Fibroblast of gingiva (primary cell): ENCODE results near the gene LDLRAD4.

Experiments used
- DNase-seq: peaks from one replicate; pipeline ENCODE4 v3.0.0-alpha.2; 2011; ENCODE audit warnings: low read depth

Gene LDLRAD4

DNA sequence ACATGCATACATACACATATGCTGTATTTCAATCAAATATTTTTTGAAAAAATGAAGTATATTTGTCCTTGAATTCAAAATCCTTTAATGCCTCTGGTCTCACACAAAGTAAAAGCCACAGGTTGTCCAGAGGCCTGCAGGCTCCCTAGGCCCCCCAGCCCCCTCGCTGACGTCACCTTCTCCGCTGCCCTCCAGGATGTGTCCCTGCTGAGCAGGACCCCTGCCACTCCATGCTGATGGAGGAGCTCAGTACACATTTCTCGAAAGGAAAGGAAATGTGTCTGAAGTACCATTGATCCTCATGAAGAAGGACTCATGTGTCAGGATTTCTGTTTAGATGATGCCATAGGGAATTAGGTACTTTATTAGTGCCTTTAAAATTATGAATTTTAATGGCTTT is 212.1 kb downstream of the LDLRAD4 start:
- DNase-seq = no peak

DNA sequence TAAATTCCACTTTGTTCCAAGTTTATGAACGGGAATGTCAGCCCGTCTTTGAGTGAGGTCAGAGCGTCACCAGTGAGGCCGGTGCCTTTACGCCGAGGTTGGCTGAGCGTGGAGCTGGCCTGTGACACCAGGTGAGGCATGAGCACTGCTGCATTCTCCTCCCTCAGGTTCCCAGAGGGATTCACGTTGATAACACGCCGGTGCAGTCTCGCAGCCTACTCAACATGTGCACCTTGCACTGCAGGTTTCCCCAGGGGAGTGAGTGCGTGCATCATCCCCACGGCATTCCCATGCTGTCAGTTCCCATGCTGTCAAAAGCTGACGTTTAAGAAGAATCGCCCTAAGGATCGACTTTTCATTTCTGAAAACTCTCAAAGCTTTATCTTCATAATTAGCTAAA is 213.3 kb downstream of the LDLRAD4 start:
- DNase-seq = no peak

DNA sequence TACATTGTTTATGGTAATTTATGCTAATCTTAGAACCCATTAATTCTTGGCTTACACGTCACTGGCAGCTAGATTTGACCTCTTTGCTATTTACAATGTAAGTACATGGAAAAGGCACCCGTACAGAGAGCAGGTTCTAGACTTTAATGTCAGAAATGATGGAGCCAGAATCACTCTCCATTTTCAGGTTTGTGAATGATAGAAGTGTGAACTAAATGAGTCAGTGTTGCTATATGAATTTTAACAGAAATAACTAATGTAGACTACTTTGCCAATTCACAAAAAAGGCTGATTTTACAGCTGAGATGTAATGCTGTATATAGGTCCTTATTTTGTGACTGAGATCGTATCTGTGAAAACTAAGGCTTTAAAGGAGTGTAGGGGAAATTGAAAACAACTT is 214.6 kb downstream of the LDLRAD4 start:
- DNase-seq = no peak

DNA sequence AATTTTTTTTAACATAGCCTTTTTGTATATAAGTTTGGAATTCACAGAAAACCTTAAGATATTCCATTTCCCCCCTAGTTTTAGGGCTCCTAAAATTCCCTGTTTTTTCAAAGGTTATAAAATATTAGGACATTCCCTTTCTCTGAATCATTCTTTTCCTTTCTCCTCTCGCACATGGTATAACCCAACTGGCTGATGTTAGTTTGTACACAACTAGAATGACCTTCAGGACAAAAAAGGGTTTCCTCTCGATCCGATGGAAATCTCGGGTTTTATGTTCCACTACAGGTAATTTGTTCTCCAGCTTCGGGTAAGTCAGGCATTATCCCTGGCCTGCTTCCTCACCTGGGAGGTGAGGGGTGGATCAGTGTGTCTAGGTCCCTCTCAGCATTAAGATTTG is 215.1 kb downstream of the LDLRAD4 start:
- no peak for DNase-seq

DNA sequence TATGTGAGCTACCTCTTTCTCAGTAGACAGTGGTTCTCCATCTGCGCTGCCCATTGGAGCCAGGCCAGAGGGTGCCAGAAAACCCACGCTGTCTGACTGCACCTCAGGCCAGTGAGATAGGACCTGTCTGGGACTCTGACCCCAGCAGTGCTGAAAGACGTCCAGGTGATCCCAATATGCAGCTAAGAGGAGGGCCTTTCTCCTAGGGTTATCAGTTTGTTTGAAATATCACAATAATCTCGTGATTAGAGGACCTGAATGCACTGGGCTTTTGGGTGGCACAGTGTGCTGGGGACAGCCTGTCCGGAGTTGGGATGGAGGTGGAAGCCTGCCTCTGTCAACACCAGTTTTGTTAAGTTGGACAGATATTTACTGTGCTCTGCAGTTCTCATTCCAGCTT is 216.3 kb downstream of the LDLRAD4 start:
- DNase-seq = no peak

DNA sequence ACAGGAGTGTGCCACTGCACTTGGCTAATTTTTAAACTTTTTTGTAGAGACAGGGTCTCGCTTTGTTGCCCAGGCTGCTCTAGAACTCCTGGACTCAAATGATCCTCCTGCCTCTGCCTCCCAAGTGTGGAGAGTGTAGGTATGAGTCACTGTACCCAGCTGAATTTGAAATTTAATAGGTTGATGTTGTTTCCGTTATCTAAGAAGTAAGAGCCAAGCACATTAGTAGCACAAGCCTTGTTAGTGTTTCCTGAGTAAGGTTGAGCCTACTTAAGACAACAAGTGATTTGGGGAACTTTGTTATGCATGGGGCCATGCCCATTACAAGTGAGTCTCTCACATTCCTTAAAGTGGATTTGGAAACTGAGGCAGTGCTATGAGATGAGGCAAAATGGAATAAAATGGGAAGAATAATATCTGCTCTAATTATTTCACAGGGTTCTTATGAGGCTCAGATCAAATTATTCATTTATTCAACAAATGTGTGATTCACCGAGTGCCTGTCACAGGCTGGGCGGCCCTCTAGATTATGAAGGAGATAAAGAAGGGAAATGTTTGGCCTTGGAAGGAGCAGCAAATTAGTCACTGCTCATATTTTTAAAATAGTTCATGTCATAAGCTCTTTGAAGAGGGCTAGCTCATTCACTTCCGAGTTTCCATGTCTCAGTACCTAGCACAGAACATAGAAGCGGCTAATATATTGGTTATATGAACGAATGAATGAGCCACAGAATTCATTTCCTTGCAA is 217.2 kb downstream of the LDLRAD4 start:
- no peak for DNase-seq

DNA sequence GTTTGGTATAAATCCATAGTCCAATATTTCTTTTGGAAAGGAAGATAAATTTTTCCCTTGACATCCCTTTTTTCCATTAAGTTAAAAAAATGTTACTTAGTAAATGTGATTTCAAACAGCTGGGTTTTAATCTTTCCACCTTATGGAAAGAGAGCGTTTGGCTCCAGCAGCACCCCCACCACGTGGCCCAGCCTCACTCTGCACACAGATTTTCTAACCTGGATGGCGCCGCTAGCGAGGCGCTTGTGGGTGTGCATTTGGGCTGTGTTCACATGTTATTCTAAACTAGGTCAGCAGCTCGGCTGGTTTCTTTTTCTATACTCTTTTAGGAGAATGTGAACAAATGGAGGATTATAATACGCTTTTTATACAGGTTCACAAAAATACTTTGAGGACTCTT is 218.0 kb downstream of the LDLRAD4 start:
- DNase-seq = no peak

DNA sequence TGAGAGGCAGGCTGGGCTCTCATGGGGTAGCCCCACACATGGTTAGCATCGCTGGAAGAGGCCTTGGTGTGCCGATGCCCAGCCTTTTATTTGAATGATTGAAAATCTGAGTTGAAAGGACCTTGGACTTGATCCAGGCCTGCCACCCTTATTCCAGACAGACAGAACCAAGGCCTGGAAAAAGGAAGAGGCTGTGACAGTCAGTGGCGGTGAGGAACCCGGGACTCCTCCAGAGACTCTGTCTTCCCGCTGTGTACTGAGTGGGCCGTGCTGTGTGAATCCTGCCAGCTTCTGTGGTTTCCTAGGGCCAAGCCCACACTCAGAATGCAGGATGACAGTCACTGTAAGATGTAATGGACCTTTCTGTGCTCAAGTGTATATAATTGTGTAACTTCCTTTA is 218.5 kb downstream of the LDLRAD4 start:
- no peak for DNase-seq

DNA sequence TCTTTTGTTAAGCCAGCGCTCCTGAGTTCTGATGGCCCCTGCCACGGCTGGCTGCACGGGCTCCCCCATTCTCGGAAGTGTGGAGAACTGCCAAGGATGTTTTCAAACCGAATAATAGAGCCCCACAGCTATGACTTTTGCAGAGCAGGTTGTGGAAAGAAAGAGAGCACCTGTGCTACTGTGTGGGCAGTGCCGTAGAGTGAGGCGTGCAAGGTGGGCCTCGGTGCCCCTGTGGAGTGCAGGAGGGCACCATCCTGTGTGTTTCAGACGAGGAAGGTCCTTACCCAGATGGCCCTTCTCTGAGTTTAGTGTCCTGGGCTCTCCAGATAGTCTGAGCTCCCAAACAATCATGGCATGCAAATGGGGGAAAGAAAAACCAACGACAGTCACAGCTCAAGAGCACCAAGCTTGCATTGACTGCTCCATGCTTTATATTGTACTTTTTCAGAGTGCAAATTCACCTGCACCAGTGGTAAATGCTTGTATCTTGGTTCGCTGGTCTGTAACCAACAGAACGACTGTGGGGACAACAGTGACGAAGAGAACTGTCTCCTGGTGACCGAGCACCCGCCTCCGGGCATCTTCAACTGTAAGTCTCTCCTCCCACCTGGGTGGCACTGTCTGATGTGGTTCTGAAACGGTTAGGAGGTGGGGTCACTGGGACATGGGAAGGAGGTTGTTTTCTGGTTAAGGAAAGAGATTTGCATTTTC is 219.4 kb downstream of the LDLRAD4 start:
- DNase-seq = no peak

DNA sequence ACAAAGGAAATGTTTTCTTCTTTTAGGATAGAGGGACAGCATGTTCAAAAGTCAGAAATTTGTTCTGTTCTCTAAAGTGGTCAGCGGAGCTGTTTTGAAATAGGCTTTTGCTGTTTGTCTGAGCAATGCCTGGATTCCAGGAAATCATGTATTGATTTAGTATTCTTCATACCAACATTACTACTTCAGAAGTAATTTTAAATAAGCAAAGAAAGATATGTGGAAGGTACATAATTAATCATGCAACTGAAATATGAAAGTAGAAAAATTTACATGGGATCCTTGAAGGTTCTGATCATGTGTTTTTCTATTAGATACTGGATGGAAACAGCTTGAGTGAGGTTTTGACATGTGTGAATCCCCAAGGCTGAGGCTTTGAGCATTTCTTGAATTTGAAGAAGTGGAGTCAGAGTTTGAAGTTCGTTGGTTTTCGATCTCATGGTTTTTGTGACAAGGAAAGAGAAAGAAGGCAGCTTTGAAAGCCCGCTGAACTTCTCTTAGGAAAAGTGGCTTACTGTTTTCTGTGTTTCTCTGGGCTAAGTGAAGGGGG is 220.0 kb downstream of the LDLRAD4 start:
- DNase-seq = no peak

DNA sequence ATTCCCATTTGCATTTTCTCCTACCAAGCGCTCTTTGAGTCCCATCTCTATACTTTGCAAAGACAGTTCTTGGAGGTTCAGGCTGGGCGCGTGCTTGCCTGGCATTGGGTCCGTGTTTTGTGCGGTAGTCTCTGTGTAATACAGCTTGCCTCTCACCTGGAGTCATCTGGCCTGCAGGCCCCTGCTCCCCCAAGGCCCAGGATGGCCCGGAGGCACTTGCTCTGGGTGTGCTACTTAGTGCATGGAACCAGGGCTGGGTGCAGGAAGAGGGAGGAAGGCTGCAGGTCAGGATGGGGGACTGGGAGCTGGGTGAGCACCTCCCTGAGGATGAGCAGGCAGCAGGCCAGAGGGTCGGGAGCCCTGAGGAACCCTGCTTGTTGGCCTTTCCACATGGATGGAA is 220.9 kb downstream of the LDLRAD4 start:
- DNase-seq = no peak

DNA sequence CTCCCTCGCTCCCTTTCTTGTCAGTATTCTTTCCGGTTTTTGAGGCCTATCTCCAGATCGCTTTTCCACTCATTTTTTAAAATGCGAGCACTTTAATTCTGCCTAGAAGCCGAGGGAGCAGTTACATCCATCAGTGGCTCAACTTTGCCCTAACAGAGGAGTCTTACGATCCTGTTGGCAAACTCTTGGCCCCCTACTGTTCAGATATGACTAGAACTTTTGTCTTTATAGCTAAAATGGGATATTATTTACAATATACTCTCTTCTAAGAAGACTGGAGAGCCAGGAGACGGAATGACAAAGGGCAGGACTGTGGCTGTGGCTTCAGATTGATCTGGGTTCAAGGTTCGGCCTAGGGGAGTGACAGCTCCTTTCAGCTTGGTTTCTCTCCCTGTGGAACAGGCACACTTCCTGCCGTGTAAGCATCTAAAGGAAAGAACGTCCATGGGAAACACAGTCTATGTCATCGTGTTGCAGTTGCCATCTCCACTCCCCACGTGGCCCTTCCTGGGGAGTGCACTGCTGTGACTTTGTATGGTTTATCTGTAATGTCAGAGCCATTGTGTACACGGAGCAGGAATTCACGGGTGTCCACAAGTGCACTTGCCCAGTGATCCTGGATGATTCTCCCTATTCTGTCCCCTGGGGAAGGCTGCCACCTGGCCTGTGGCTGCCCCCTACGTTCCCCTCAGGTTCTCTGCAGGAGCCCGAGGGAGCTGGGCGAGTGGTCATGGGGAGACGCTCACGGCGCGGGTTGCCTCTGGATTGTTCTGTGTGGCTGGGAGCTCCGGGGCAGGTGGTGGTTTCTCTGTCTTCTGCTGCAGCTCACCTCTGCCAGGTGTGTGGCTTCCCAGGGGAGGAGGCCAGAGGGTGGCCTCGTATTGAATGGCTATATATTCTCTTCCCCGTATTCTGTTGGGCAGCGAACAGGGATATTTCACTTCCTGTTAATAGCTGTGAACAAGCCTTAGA is 222.0 kb downstream of the LDLRAD4 start:
- DNase-seq = no peak

DNA sequence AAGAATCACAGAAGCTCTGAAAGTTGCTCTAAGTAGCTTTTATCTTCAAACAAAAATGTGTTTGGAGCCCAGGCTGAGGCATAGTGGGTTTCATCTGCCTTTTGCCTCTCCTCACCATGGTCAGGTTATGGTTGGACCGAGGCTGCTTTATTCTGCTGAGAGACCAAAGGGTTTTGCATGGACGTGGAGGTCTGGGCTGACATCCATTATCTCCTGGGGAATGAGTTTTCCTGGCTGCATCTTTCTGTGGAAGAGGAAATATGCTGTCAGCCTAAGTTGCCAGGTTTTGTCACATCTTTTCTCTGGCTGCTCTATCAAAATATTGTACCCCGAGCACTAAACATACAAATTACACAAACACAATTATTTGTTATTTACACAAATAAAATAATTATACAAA is 223.2 kb downstream of the LDLRAD4 start:
- DNase-seq = no peak

DNA sequence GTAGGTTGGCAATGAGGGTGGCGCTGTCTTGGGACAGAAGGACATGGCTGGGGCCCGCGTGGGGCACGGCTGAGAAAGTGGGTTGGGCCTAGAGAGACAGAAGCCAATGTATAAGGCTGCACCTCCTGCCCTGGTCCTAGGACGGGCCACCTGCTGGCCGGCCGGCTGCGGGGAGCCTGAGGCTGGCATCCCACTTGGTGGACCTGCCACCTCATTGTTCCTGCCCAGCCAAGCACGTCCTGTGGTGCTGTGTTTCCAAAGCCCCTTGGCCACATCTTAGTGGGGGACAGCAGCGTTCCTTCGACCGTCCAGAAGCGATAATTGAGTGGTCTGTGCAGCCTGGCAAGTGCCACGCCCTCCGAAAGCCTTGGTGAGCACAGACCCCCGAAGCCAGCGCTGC is 223.9 kb downstream of the LDLRAD4 start:
- DNase-seq = no peak

DNA sequence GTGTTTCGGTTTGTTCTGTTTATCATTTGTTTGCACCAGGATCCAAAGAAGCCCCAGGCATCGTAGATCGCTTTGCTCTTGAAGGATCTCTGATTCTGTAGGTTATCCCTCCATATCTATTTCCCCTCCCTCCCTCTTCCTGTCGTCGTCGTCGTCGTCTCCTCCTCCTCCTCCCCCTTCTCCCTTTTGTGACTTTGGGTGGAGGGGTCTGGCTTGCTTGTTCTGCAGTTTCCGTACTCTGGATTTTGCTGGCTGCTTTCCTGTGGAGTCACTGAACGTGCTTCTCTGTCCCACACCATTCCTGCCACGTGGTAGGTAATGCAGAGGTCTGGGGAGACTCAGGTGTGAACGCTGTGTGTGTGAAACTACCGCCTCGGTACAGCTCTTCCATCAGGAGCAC is 225.0 kb downstream of the LDLRAD4 start:
- no peak for DNase-seq

DNA sequence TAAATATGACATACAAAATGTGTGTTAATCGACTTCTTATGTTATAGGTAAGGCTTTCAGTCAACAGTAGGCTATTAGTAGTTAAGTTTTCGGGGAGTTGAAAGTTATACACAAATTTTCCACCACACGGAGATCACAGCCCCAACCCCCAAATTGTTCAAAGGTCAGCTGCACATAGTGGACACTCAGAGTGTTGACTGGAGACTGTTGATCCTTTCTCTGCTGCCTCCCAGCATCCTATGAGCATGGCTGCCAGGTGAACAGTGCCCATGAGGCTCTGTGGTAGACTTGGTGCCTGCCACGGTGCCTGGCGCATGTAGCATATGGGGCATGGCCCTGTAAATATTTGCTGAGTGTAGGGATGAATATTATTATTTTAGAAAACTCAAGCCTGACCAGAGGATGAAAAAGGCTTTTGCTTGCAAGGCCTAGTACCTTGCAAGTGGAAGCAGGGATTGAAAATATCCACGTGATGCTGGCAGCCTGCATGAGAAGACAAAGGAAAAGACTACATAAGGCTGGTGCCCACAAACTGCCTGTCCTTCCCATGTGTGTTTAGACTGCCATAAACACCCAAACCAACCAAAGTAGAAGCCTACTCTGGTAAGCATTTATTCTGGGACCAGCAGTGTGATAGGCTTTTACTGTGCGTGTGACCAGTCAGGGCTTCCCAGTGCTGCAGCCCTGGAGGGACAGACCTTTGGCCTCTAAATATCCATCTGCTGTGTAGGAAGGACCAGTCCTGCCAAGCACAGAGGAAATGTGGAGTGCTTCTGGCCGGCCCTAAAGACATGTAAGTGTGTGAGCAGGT is 226.1 kb downstream of the LDLRAD4 start:
- no peak for DNase-seq

DNA sequence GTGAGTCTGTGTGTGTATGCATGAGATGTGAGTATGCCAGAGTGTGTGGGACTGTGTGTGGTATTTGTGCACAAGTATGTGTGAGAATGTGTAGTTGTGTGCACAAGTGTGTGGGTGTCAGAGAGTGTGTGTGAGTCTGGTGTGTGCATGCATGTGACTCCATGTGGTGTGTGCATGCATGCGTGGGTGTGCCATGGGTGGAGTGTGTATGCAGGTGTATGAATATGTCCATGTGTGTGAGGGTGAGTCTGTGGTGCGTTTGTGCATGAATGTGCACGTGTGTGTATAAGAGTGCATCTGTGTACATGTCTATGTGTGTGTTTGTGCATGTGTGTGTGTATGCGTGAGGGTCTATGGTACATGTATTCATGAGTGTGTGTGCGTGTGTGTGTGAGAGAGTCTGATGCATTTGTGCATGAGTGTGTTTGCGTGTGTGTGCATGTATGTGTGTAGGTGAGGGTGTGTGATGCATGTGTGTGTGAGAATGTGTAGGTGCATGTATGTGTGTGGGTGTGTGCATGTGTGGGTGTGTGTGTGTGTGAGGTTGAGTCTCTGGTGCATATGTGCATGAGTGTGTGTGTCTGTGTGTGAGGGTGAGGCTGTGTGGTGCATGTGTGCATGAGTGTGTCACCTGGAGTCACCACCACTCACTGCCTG is 226.8 kb downstream of the LDLRAD4 start:
- DNase-seq = no peak

DNA sequence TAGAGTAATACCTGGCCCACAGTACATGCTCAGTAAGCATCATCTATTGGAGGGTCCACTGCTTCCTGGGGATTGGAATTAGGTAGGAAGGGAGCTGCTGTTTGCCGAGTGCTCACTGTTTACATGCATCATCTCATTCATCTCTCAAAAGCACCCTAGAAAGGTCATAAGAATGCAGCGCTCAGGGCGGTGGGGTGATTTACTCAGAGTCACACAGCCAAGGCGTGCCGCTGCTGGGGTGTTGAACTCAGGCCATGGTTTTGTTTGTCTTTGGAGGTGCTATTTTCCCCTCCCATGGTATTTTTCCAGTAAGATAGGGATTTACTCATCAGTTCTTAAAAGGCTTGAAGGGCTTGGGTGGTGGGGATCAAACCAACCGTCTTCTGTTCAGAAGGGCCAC is 227.5 kb downstream of the LDLRAD4 start:
- no peak for DNase-seq

DNA sequence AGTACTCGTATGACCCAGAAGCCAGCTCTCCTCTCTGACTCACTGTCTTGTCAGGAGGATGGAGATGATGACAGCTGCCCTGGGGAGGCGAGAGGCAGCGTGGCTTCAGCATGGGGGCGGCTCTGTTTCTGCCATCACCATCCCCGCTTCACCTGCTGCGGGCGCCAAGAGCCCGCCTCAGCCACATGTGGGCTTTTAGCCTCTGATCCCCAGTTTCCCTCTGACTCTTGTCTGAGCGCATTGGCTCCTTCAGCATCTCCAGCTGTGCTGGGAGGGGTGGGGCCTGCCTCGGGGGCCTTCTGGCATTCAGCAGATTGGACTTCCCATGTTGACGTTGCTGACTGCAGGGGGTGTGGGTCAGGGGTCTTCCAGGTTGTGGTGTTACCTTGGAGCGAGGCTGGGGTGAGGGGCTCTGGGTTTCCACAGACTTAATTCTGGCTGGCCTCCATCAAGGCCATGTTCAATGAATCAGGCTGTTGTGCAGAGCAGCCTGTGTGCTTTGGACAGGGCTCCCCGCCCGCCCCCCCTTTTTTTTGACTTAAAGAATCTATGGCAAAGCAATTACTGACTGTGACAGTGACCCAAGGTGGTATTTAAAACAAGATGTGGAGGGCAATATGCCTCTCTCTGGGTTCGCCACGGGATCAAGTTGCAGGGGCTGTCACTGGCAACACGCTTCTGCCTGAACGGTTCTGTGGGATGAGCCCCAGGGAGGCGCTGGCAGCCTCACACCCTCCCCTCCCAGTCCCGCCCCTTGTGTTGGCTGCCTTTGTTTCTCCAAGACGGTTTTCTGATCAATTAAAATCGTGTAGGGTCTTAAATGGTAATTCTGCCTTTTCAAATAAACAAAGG is 228.3 kb downstream of the LDLRAD4 start:
- no peak for DNase-seq
